Neural crest cell (in vitro differentiated cells): ENCODE data around the gene CDCA3. TPM values are rescaled to one million over a fixed set of nuclear protein-coding genes. Genes with fewer than 3 reads are reported as not detected.

Experiments
- DNase-seq: peaks from one replicate; pipeline ENCODE4 v3.0.0; 2021; ENCODE audit warnings: low read depth, mixed read lengths, low spot score
- H3K27ac Mint-ChIP-seq: one replicate; pipeline ENCODE4 v1.8.0; 2021; ENCODE audit warnings: mild to moderate bottlenecking, mixed read lengths; ENCODE audit not compliant: unreplicated experiment
- H3K27me3 Mint-ChIP-seq: 2 replicates; pipeline ENCODE4 v1.8.0; 2021; ENCODE audit warnings: low read depth, mild to moderate bottlenecking, mixed read lengths
- H3K36me3 Mint-ChIP-seq: 2 replicates; pipeline ENCODE4 v1.8.0; 2021; ENCODE audit warnings: low read depth, mild to moderate bottlenecking, mixed read lengths
- H3K4me1 Mint-ChIP-seq: 2 replicates; pipeline ENCODE4 v1.8.0; 2021; ENCODE audit warnings: mixed read lengths
- H3K4me3 Mint-ChIP-seq: one replicate; pipeline ENCODE4 v1.8.0; 2021; ENCODE audit warnings: mild to moderate bottlenecking, mixed read lengths
- H3K9me3 Mint-ChIP-seq: 2 replicates; pipeline ENCODE4 v1.8.0; 2021; ENCODE audit warnings: mixed read lengths
- CTCF ChIP-seq: fragments of 200-600 bp; sonication (generic); conservative IDR thresholded peaks from 2 replicates; pipeline ENCODE4 v1.5.0; 2021; ENCODE audit warnings: antibody characterized with exemption, mild to moderate bottlenecking
- total RNA-seq: library from RNA; stranded (reverse); gene quantifications from 2 replicates; pipeline ENCODE4 v1.2.1, GENCODE V29; 2021

Gene CDCA3
- total RNA-seq, 1 donor from 2014 or later, result 71.7 TPM

GRCh38 chr12:6843118-6843902, 7.8 kb downstream of the CDCA3 start:
- H3K27me3 Mint-ChIP-seq, result no peaks in the 10 kb centered on the region
- no peak for DNase-seq
- peak overlapping the region; percentile 57 for H3K4me3 Mint-ChIP-seq
- H3K9me3 Mint-ChIP-seq, result no peaks in the 10 kb centered on the region
- no peaks in the 10 kb centered on the region for H3K4me1 Mint-ChIP-seq
- TF ChIP-seq CTCF, result peak; percentile 29
- no peak overlapping the region for H3K27ac Mint-ChIP-seq
- peaks cover 14% of the 10 kb centered on the region for H3K36me3 Mint-ChIP-seq

DNA sequence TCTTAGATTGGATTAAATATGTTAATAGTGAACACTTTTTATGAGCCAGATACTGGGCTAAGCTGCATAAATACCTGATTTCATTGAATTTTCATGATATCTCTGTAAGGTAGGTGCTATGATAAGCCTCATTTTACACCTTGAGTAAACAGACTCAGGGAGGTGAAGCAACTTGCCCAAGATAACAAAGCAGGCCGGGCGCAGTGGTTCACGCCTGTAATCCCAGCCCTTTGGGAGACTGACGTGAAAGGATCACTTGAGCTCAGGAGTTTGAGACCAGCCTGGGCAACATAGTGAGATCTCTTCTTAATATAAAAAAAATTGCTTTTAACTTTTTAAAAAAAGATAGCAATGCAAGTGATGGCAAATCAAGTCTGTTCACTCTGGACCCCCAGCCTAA, 9.0 kb downstream of the CDCA3 start:
- no peaks in the 10 kb centered on the region for H3K9me3 Mint-ChIP-seq

DNA sequence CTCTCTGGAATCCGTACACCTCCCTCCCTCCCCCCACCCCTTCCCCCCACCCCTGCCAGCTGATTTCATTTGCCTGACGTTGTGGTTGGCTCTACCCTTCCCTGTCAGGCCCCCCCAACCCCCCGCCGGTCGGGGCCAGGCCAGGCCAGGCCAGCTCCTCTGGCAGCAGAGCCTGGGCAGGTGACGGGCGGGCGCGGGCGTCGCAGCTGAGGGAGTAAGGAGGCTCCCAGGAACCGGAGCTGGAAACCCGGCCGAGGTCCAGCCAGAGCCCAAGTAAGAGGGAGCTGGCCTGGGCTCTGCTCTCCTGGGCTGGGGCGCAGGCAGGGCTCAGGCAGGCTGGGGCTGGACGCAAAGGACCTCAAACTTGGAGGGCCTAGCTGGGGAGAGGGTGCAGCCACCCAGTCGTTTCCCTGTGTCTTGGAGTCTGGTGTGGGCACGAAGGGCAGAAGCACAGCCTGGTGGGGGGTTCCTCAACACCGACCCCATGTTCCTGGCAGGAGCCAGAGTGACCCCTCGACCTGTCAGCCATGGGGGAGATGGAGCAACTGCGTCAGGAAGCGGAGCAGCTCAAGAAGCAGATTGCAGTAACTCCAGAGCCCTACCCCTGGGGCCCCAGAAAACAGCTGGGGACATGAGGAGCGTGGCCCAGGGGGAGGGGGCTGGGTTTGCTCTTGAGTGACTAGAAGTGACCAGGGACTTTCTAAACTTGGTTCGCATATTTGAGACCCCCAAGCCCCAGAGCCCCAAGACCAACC, 10.1 kb downstream of the CDCA3 start, which contains the start of gene GNB3:
GNB3 (plus strand) TSS at position 165 of the 755 bp plus-strand sequence; CDS start at position 528, 363 bp downstream.
- no peaks in the 10 kb centered on the region for H3K4me1 Mint-ChIP-seq
- no peak for TF ChIP-seq CTCF
- no peak for DNase-seq
- no peak within 1 kb of the TSS for H3K27ac Mint-ChIP-seq
- peaks cover 9% of the 10 kb centered on the region for H3K36me3 Mint-ChIP-seq
- peak within 1 kb of the TSS; percentile 19 for H3K4me3 Mint-ChIP-seq
- H3K27me3 Mint-ChIP-seq, result no peaks in the 10 kb centered on the region
- no peaks in the 10 kb centered on the region for H3K9me3 Mint-ChIP-seq

More for the DNA sequence above, 9.0 kb downstream of the CDCA3 start:
- H3K4me3 Mint-ChIP-seq, result peak overlapping the region; percentile 19
- no peak for DNase-seq
- peaks cover 14% of the 10 kb centered on the region for H3K36me3 Mint-ChIP-seq
- H3K27ac Mint-ChIP-seq, result no peak overlapping the region
- H3K27me3 Mint-ChIP-seq, result no peaks in the 10 kb centered on the region
- H3K4me1 Mint-ChIP-seq, result no peaks in the 10 kb centered on the region
- no peak for TF ChIP-seq CTCF

DNA sequence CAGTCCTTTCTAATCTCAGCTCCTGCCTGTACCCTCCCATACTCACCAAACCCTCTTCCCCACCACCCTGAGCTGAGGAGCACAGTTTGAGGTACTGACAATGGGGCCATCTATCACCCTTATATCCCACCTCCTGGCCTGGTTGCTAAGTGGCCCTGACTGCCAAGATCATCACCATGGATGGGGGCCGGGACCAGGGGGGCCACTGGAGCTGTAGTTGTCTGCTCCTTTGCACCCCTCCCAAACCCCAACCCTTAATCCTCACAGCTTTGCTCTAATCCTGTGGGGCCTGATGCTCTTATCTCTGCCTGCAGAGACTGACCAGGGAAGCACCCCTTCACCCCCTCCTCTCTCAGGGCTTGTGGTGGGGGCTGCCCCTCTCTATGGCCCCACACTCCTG, 10.8 kb downstream of the CDCA3 start:
- H3K36me3 Mint-ChIP-seq, result peaks cover 7% of the 10 kb centered on the region

More for the DNA sequence above, 10.8 kb downstream of the CDCA3 start:
- Mint-ChIP-seq H3K27ac (no peak overlapping the region), H3K4me1 (peaks cover 3% of the 10 kb centered on the region), H3K4me3 (peak overlapping the region; percentile 15), H3K9me3 (no peaks in the 10 kb centered on the region), H3K27me3 (no peaks in the 10 kb centered on the region)
- no peak for TF ChIP-seq CTCF
- DNase-seq, result no peak
